AG04450 (cell line): ENCODE measurements around the gene DMD. TPM values are rescaled to one million over a fixed set of nuclear protein-coding genes. Genes with fewer than 3 reads are reported as not detected.

ENCODE experiments used
- CTCF ChIA-PET: fragments of 300-600, 350-600 bp; formaldehyde crosslinking; extraction: SDS; loops from one replicate; lab custom pipeline; 2022; ENCODE audit warnings: antibody characterized with exemption, inconsistent platforms; lab: Charles Lee
- POLR2A ChIA-PET: fragments of 350-600 bp; formaldehyde crosslinking; extraction: SDS; loops from one replicate; lab custom pipeline; 2021; ENCODE audit warnings: antibody characterized with exemption, inconsistent platforms; lab: Yijun Ruan, JAX
- DNase-seq: peaks from one replicate; pipeline ENCODE4 v3.0.0-alpha.2; 2011; ENCODE audit warnings: low read depth, low spot score
- H3K27ac ChIP-seq: one replicate; pipeline ENCODE4 v1.5.1; 2012; ENCODE audit warnings: low read depth, low read length, control low read depth
- H3K27me3 ChIP-seq: one replicate; pipeline ENCODE4 v1.6.0; 2012; ENCODE audit warnings: low read length; ENCODE audit not compliant: control insufficient read depth, insufficient read depth
- H3K4me3 ChIP-seq: 2 replicates; pipeline ENCODE4 v1.5.1; 2011; ENCODE audit warnings: mild to moderate bottlenecking, low read depth, low read length, control low read depth
- H3K9me3 ChIP-seq: 2 replicates; pipeline ENCODE4 v1.5.1; 2012; ENCODE audit warnings: low read length; ENCODE audit not compliant: control insufficient read depth, insufficient read depth
- polyA plus RNA-seq: library from polyadenylated mRNA; depleted of rRNA; stranded (reverse); fragments of >200 nt; gene quantifications from 2 replicates; pipeline ENCODE4 v1.2.3, GENCODE V29; 2011
- TF ChIP-seq, protein P1 (sequence below): IDR thresholded peaks from 2 replicates; pipeline ENCODE4 v1.5.1; 2011; ENCODE audit warnings: low read depth, low read length, control low read depth, inconsistent platforms

The DMD gene
- polyA plus RNA-seq, 1 experiment: 7.6 TPM

DNA sequence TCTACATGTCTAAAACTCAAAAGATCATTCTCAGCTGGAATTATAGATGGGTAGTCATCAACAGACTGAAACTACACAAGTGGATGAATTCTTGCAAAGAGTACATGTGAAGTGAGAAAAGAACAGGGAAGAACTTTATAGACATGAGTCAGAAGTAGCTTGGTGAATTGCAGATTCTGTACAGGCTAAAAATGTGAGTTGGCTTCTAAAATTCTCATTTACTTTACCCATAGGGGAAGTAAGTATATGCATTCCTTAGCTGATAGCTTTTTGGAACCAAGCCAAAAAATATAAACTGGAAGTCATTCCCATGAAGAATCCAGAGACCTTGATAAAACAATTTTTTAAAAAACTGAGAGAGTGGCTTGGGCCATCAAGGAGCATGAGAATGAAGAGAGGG is 1555.3 kb downstream of the DMD start:
- Histone ChIP-seq H3K9me3 (no peaks in the 10 kb centered on the region), H3K4me3 (no peak overlapping the region), H3K27ac (no peak overlapping the region), H3K27me3 (no peaks in the 10 kb centered on the region)
- TF ChIP-seq, protein P1, sequence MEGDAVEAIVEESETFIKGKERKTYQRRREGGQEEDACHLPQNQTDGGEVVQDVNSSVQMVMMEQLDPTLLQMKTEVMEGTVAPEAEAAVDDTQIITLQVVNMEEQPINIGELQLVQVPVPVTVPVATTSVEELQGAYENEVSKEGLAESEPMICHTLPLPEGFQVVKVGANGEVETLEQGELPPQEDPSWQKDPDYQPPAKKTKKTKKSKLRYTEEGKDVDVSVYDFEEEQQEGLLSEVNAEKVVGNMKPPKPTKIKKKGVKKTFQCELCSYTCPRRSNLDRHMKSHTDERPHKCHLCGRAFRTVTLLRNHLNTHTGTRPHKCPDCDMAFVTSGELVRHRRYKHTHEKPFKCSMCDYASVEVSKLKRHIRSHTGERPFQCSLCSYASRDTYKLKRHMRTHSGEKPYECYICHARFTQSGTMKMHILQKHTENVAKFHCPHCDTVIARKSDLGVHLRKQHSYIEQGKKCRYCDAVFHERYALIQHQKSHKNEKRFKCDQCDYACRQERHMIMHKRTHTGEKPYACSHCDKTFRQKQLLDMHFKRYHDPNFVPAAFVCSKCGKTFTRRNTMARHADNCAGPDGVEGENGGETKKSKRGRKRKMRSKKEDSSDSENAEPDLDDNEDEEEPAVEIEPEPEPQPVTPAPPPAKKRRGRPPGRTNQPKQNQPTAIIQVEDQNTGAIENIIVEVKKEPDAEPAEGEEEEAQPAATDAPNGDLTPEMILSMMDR: no peak
- POLR2A ChIA-PET: no interaction called here
- CTCF ChIA-PET: interaction anchor here (3.5 to 12.7 kb wide), 2 partner anchors 441 to 619 kb away, joined by 47 to 252 read pairs; no protein-coding TSS in a partner anchor
- no peak for DNase-seq

DNA sequence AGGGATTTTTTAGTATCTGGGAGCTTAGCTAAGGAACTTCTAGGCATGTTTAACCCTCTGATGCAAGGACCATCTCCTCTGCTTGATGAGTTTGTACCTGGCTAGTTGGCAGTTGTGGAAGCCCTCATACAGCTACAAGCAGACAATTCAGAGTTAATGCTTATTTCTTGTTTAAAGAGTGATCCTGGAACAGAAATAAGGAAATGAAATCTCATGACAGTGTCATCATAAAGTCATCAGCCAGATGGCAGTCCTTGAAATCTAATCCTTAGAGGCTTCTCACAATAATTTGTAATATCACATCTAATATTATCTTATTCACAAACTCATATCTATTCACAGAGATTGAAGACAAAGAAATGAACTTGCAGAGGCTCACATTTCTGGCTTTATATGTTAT is 1557.9 kb downstream of the DMD start:
- Histone ChIP-seq H3K9me3 (no peaks in the 10 kb centered on the region), H3K4me3 (no peak overlapping the region), H3K27me3 (no peaks in the 10 kb centered on the region), H3K27ac (no peak overlapping the region)
- ChIA-PET POLR2A (no interaction called here), CTCF (interaction anchor here (12.7 kb wide), 1 partner anchor 616 kb away, joined by 252 read pairs; no protein-coding TSS in a partner anchor)
- DNase-seq: no peak
- TF ChIP-seq, protein P1: no peak

DNA sequence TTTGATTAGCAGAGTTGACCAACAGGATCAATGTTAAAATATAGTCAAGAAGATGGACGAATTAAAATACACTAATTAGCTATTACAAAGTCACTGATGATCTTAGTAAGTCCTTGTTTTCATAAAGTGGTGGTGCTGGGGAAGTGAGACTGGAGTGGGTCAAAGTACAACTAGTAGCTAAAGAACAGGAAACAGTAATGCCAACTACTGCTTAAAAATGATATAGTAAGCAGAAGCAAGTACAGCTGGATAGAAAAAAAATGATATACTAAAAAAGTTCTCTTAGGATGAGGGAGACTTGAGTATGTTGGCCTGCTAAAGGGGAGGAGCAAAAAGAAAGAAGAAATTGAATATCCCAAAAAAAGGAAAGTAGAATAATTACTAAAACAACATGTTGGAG is 1558.7 kb downstream of the DMD start:
- Histone ChIP-seq H3K27ac (no peak overlapping the region), H3K4me3 (no peak overlapping the region), H3K9me3 (no peaks in the 10 kb centered on the region), H3K27me3 (no peaks in the 10 kb centered on the region)
- CTCF ChIA-PET: interaction anchor here (12.7 kb wide), 1 partner anchor 615 kb away, joined by 252 read pairs; no protein-coding TSS in a partner anchor
- POLR2A ChIA-PET: no interaction called here
- DNase-seq: no peak
- TF ChIP-seq, protein P1: no peak

DNA sequence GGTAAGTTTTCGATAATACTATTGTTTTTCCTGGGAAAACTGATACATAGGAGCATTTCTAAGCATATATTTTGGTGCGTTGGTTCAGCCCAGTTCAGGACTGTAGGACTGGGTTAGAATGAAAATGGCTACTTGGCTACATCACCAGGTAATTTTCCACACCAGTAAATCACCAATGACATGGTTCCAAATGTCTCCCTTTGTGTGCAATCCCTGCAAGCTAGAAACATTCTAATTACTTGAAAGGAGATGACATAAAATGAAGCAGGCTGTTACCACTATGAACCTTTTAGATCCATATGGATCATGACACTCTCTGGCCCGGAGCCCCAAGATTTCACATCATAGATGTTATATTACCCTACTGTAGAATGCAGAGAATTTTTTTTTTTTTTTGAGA is 1562.1 kb downstream of the DMD start:
- no peak overlapping the region for H3K4me3 ChIP-seq
- H3K9me3 ChIP-seq: no peaks in the 10 kb centered on the region
- CTCF ChIA-PET: interaction anchor here (0.6 to 1.0 kb wide), 4 partner anchors 11 to 612 kb away, joined by 3 to 5 read pairs (median 4); no protein-coding TSS in a partner anchor
- DNase-seq: no peak
- TF ChIP-seq, protein P1: no peak
- H3K27ac ChIP-seq: no peak overlapping the region
- POLR2A ChIA-PET: no interaction called here
- H3K27me3 ChIP-seq: no peaks in the 10 kb centered on the region

DNA sequence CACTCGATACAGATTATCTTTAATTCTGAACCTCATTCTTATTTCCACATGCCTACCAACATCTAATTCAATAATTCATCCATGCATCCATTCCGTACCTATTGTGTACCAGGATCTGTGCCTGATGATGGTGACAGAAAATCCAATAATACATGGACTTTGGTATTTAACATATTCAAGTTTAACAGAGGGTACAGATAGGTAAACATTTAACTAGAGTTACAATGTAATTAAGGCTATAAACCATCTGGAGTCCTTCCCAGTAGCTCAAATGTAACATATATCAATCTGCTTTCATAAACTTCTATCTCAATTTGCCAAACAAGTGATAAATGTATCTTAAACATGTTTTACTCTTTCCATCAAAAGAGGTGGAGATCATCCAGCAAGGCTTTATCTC is 1578.0 kb downstream of the DMD start:
- Histone ChIP-seq H3K4me3 (no peak overlapping the region), H3K27ac (no peak overlapping the region), H3K9me3 (no peaks in the 10 kb centered on the region), H3K27me3 (no peaks in the 10 kb centered on the region)
- POLR2A ChIA-PET: no interaction called here
- no peak for DNase-seq
- TF ChIP-seq, protein P1: no peak
- CTCF ChIA-PET: no interaction called here
